GM19035 (cell line): Measurements from ENCODE around the gene UBXN1.

Source experiments
- ATAC-seq: cut with Tn5 transposase; IDR thresholded peaks from one replicate; pipeline ENCODE4 v1.9.1; 2021; ENCODE audit not compliant: unreplicated experiment

Gene UBXN1, protein sequence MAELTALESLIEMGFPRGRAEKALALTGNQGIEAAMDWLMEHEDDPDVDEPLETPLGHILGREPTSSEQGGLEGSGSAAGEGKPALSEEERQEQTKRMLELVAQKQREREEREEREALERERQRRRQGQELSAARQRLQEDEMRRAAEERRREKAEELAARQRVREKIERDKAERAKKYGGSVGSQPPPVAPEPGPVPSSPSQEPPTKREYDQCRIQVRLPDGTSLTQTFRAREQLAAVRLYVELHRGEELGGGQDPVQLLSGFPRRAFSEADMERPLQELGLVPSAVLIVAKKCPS

DNA sequence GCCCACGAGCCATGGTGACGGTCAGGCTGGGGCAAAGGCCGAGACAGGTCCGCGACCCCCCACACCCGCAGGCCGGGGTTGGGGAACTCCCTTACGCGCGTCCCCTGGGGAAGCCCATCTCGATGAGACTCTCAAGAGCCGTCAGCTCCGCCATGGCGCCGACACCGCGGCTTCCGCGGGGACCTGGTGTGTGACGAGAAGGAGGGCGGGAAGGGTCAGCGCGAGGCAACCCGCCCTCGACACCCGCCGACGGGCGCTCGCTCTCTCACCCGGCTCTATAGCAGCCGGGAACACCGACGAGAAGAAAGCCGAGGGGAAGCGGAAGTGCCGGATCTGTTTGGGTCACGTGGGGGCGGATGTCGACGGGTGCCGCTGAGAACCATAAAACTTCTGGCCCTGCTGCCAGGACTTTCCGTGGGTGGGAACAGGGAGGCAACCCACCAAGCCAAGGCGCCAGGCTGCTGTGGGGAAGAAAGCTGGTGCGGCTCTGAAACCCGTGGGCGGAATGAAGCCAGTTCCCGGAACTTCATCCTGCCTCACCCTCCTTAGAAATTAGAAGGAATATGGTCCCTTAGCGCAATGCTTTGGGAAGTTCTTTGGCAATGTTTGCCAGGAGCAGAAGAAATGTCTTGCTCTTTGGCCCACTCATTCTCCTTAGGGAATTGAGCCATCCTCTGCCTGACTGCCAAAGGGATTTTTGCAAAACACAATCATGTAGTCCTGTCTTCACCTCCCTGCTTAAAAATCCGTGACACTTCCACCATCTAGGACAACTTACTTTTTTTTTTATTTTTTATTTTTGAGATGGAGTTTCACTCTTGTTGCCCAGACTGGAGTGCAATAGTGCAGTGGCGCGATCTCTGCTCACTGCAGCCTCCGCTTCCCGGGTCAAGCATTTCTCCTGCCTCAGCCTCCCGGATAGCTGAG is at the start of gene UBXN1:
Gene UBXN1, minus strand, starts transcription at position 304 of the 927 bp plus-strand sequence. Its CDS starts 150 bp downstream, at position 154.
- ATAC-seq = peak; percentile 71

DNA sequence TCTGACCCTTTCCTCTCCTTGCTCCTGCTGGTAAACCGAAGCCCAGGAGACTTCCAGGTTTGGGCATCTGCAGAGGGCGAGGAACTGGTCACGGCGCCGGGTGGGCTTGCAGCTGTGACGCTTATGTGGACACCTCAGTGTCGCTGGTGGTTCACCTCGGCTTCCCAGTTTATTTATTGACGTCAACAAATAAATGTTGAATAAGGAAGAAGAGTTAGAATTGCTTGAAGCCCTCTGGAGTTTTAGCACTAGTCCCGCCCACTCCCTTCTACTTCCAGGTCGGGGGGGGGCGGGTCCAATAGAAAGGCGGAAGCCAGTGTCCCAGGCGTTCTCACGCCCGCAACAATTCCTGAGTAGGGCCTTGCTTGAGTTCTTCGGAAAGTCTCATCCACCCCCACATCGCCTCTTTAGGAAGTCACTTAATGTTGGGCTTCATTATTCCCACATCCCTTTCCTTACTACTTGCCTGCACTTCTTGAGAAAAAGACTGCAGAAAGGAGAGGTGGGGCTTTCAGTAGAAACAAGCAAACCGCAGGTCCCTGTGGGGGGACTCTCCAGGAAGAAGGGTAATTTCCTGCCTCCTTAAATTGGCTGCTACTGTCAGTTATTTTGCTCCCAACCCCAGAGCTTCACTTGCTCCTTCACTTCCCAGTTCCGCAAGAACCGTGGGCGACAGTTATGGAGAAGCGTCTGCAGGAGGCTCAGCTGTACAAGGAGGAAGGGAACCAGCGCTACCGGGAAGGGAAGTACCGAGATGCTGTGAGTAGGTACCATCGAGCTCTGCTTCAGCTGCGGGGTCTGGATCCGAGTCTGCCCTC is 49.5 kb upstream of the UBXN1 start, which contains the start of gene TTC9C:
Gene TTC9C, plus strand, starts transcription at position 316 of the 818 bp plus-strand sequence. Its CDS starts 363 bp downstream, at position 679.
- ATAC-seq = peak; percentile 17

DNA sequence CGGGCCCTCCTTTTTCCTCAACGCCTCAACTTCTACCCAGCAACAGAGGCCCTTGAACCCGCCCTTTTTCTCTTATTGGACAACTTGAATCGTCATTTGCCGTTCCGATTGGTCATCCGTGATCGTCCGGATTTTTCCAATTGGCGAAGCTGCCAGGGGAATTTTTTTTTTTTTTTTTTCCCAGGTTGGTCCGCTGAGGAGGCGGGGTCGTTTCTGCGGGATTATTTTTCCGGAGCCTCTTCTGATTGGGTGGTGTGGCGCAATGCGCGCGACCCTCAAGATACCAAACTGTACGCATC is 48.9 kb upstream of the UBXN1 start:
- ATAC-seq = peak; percentile 55

DNA sequence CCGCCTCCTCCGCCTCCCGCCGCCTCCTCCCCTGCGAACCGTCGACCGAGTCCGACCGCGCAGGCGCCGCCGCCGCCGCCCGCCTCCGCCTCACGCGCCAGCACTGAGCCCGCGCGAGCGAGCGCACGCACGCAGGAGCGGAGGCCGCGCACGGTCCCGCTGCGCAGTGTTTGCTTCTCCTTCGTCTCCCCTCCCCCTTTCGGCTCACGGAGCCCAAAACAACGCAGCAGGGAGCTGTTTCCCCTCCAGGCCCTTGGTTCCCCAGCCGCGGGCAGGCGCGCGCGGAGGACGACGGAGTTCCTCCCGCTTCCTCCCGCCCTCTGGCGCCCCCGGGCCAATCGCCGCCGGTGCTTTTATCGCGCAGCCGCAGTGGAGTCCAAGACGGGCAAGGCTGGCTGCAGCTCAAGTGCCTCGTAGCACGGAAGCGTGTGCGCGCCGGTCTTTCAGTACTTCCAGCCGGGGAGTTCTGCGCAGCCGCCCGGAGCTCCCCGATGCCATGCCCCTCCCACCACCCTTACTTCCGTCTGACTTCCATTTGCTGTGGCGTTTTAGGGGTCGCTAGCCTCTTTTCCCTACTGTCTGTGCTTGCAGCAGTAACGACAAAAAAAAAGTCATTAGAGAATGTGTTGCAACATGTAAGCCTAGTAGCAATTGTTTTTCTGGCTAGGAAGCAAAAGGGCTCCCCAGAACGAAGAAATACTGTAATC is 48.4 kb upstream of the UBXN1 start, which contains the start of gene HNRNPUL2:
Gene HNRNPUL2, minus strand, starts transcription at position 293 of the 707 bp plus-strand sequence. CDS start 301 bp downstream, outside the sequence.
- peak; percentile 71 for ATAC-seq

DNA sequence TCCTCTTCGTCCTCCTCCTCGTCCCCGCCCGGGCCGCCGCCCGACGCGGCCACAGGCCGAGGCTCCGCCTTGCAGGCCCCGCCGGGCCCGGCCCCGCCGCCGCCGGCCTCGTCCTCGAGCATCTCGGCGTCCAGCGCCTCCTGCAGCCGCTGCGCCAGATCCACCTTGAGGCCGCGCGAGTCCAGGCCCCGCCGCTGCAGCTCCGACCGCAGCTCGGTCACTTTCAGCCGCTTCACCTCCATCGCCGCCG is 48.0 kb upstream of the UBXN1 start:
- no peak for ATAC-seq

DNA sequence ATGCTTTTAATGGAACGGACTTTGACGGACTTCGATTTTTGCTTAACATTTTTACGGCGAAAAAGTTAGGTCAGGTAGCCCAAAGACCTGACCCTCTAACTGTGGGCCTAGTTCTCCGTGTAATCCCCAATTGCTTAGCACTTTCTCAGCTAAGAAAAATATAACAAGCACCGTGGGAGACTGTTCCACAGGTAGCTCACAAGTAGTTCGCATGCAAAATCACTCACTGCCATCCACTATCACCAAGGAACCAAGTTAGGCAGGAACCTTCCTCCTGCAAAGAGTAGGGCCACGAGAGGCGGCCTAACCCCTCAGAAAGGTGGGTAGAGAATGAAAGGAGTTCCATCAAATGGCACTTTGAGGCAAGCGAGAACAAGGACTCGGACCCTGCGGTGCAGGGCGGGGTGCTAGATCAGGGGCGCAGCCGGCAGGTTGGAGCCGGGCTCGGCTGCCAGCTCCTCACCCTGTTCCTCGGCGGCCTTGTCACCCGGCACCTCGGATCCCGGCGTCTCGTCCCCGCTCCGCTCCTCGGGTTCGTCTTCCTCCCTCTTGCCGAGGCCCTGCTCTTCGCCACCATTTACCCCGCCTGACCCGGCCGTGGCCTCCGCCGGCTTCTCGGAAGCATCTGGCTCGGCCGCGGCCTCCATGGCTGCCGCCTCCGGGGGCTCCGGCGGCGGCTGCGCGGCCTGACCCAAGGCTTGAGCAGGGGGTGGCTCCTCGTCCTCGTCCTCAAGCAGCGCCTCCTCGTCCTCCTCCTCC is 47.5 kb upstream of the UBXN1 start:
- no peak for ATAC-seq

DNA sequence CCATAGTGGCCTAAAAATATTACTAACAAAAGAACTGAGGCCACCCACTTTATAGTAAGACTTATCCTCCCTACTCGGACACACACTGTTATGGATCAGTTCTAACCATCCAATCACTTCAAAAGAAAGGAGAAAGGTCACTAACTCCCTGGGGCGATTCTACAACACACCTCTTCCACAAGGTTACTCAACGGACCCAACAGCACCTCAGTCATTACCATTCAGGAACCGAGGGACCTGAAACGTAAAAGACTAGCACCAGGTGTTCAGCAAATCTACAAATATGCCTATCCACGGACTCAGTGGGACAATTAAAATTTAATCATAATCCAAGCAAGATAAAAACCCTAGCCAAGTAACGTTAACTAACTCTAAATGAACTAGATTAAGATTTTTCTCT is 46.8 kb upstream of the UBXN1 start:
- no peak for ATAC-seq

DNA sequence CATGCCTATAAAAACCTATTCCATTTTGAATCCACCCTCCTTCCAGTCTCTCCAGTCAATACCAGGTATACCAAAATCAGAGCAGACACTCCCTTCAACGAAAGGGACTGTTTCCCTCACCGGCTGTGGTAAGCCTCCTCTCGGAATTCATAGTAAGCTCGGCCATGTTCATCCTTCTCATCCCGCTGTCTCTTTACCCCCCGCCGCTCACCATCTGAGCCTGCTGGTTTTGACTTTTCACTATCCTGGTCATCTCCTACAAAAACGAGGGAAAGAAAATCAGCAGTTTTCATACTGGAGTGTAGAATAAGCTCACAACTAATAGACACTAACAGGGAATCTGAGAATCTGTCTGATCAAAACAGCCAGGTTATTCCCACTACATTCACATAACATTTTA is 45.3 kb upstream of the UBXN1 start:
- no peak for ATAC-seq

DNA sequence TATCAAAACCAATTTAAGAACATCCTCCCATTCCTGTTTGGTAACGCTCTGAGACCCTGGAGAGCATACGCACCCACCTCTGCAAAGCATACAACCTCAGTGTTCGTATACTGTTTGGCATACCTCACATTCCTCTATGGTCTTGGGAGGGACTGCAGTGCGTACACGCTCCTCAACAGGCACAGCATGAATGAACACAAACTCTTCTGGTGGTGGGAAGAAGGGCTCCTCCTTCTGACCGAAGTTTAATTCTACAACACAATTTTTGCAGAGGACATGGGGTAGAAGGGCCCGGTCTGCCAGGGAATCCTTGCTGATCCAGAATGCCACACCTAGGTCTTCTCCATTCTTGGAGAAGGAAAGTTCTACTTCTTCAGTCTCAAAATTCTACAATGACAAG is 43.1 kb upstream of the UBXN1 start:
- ATAC-seq = no peak

DNA sequence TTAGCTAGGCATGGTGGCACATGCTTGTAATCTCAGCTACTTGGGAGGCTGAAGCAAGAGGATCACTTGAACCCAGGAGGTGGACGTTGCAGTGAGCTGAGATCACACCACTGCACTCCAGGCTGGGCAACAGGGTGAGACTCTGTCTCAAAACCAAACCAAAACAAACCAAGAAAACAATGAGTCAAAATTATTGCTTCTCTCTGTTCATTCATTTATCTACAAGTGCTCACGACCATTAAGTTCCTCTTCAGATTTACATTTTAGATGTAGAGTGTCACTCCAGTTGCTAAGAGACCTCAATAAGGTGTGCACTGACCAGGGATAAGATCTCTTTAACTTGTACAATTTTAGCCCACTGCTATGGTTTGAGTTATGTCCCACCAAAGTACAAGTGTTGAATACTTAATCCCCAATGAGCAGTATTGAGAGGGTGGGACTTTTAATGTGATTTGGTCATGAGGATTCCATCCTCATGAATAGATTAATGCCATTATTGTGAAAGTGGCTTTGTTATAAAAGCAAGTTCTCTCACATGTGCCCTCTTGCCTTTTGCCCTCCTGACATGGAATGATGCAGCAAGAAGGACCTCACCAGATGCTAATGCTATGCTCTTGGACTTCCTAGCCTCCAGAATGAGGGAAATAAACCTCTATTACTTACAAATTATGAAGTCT is 40.6 kb upstream of the UBXN1 start:
- ATAC-seq = no peak

DNA sequence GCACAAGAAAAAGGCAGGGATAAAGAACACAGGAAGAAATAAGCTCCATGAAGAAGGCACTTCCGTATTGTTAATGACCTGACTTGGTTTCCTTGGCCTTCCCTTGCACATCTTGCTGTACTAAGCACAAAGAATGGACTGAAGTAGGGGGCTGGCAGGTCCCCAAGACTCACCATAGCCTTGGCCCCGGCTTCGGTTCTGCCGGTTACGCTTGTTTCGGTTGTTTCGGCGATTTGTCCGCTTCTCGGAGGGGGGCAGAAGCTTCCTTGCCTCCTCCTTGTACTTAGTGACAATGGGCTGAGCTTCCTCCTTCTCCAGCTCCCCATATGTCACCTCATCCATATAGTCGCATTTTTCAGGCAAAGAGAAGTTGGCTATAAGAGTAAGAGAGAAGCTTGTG is 37.9 kb upstream of the UBXN1 start:
- ATAC-seq = no peak

DNA sequence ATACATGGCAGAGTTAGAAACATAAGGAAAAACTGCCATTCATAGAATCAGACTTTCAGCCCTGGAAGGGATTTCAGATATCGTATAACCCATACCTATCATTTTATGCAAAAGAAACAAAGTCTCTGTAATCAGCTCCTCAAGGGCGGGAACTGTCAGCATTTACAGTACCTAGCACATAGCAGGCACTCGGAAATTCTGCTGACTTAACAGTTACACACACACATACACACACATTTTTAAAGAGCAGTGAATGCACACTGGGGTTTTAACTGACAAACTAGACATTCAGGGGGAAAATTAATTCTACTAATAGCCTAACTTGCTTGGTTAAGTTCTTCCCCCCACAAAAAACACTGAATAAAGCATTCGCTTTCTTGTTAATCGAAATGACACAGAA is 37.3 kb upstream of the UBXN1 start:
- ATAC-seq = no peak

DNA sequence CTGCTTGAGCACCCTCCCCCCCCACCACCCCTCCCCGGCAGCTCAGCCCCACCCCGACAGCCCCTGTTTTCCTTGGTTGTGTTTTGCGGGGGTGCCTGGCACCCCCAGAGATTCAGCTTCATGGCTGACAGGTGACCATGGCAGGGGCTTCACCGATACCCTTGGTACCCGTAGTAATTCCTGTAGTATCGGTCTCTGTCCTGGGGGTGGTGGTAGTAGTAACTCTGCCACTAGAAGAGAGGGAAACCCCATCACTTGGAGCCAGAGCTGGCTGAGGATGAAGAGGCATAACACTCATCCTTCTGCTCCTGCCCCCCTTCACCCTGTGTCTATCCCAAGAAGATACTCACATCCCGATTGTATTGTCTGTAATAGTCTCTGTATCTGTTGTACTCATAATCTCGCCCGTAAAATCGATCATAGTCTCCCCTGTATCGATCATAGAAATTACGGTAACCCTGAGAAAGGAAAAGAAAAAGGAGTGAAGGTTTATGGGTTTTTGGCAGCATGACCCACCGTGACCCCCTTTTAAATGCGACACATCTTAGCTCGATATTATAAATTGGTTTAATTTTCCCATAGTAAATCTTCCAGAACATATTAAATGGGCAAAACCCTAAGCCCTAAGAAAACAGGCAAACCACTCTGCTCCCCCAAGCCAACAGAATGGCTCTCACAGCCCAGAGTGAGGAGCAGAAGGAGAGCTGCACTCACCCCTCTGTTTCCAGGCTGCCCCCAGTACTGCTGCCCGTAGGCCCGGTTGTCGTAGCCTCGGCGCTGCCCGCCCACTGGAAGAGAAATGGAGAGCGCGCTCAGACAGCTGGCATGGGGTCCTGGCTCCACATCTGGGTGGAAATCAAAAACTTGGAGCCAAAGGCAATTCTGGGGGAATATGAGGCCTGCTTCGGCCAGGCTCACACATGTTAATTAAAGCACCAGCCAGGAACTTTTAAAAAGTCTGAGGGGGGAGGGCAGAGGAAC is 36.6 kb upstream of the UBXN1 start:
- no peak for ATAC-seq

DNA sequence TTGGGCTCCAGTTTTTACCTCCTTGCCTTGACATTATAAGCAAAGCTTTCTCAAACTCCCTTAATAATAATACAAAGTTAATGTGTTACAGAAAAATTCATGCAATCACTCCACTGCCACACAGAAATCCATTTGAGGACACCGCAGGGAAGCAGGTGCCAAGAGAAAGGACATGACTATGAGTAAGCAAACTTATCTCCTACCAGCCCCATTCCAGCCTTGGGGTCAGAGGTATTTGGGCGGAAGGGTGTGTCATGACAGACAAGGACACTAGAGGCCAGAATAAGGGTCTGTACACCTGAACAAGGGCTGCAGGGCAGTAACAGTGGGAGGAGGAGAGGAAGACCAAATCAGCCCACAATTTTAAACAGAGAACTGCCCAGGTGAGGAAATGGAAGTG is 34.5 kb upstream of the UBXN1 start:
- ATAC-seq = no peak

DNA sequence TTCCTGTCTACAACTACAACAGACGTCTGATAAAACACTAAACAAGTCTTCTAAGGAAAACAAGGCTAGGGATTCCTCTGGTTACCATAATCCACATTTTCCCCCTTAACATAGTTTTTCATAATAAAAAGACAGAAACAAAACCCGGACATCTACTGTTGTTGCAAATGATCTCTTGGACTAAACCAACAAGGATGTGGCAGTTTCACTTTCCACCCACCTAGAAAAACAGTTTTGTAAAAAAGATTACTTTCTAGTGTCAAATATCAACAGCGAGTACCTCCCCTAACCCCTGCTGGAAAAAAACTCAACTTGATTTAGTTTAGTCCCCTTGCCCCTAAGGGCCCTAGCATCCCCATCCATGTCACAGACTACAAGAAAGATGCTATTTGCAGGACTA is 34.0 kb upstream of the UBXN1 start:
- ATAC-seq = no peak

DNA sequence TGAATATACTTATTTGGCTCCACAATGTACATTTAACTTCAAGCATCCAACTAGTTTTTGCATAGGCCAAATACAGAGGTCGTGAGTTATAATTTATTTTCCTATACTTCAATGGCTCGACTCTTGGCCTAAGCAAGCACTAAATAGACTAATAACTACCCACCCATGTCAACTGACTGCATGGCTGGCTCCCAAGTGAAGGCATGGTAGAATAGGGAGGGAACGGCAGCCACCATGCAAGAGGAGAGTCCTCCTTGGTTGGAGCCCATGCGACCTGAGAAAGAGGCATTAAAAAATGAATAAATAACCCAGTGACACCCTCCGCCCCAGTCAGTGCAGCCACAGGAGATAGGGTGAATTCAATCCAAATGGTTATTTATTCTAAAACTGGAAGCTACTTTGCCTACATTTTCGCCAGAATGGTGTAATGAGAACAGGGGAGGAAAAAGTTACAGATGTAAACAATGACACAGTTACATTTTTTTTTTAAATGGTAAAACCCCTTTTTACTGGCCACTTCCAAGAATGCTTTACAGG is 33.5 kb upstream of the UBXN1 start:
- no peak for ATAC-seq

DNA sequence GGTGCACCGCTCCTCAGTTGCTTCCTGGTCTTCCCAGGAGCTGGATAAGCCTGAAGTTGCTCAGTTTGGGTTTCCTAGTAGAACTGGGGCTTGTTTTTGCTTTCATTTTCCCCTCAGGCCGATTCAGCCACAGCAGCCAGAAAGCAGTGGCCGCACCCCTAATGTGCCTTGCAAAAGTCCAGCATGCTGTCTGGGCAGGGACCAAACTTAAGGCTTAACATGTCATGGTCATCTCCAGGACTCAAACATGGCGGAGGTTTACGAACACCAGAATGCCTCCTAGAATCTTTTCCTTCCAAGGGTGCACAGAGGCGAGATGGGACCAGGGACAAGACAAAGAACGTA is 31.1 kb upstream of the UBXN1 start:
- peak; percentile 9 for ATAC-seq

DNA sequence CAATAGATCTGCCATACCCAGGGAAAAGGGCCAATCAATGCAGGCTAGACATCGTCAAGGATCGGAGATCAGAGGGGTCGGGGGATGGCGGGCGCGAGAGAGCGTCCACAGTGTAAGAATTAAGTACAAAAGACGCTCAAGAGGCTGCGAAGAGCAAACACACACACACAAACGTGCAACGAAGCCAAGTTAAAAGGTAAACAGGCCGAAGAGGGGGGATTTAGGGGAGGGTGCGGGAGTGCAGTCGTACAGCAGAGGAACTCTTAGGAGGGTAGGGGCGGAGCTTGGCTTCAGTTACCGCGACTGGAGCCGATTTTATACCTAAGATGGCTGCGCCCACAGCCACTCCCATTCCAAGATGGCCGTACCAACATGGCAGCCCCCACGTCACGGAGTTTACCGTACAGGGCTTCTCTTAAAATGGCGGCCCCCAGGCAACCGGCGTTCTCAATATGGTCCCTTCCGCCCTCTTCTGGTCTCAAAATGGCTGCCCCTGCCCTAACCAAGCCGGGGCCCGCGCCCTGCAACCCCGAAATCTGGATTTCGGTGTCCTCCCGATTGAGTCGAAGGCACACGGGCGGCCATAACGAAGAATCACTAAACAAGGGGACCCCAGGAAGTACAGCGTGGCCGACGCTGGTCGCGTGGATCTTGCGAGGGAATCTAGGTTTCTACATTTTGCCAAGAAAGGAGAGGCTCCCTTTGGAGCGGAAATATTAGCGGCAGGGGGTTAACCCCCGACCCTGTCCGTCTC is 30.6 kb upstream of the UBXN1 start:
- peak; percentile 74 for ATAC-seq
